Gastrocnemius medialis (tissue), 4 donors: ENCODE results near the gene CACNA1B. TPM values are rescaled to one million over a fixed set of nuclear protein-coding genes. Genes with fewer than 3 reads are reported as not detected.

Experiments
- ATAC-seq, 2 donors: fragments of 150-250 bp; one replicate each; pipeline ENCODE4 v1.9.1; 2016
- DNase-seq, 2 donors: peaks; one replicate each; pipeline ENCODE4 v3.0.0-alpha.2; 2019
- H3K27ac ChIP-seq, 4 donors: fragments of 200-600 bp; sonication (generic); 1 replicate in 1 of 4; 2 replicates in 3 of 4; pipeline ENCODE4 v1.5.1; 2016 to 2018; ENCODE audit warnings: mild to moderate bottlenecking in 2 of 4, moderate library complexity in 1 of 4
- H3K27me3 ChIP-seq, 3 donors: fragments of 200-600 bp; sonication (generic) in 2 of 3; 1 replicate in 1 of 3; 2 replicates in 2 of 3; pipeline versions ENCODE4 v1.5.1 to v1.6.0; 2016 to 2019; ENCODE audit warnings: mild to moderate bottlenecking in 1 of 3, moderate library complexity in 1 of 3
- H3K36me3 ChIP-seq, 2 donors: fragments of 200-600 bp; sonication (generic) in 1 of 2; one replicate each; pipeline ENCODE4 v1.5.1; 2017 to 2018
- H3K4me1 ChIP-seq, 2 donors: fragments of 200-600 bp; sonication (generic) in 1 of 2; one replicate each; pipeline ENCODE4 v1.5.1; 2016 to 2017; ENCODE audit warnings: mild to moderate bottlenecking in 2 of 2
- H3K4me3 ChIP-seq, 4 donors: fragments of 200-600 bp; sonication (generic) in 3 of 4; 1 replicate in 1 of 4; 2 replicates in 3 of 4; pipeline ENCODE4 v1.5.1; 2016 to 2019; ENCODE audit warnings: mild to moderate bottlenecking in 2 of 4
- H3K9me3 ChIP-seq, 3 donors: fragments of 200-600 bp; sonication (generic) in 2 of 3; 1 replicate in 1 of 3; 2 replicates in 2 of 3; pipeline ENCODE4 v1.5.1; 2016 to 2019
- POLR2A ChIP-seq, 2 donors: fragments of 450-650 bp; IDR thresholded peaks; one replicate each; pipeline ENCODE4 v1.6.1; 2017; ENCODE audit warnings: antibody characterized with exemption in 2 of 2, mild to moderate bottlenecking in 2 of 2, moderate library complexity in 2 of 2
- in situ Hi-C, 4 donors: fragments of 200-750 bp; cut with MboI; loops; one replicate each; pipeline versions ENCODE4 v1.15.0 to v1.8.0; 2017; ENCODE audit warnings: low sequenced_read_pairs in 4 of 4
- intact Hi-C: fragments of 100-400 bp; cut with DNase I; formaldehyde crosslinking; loops from one replicate; pipeline ENCODE4 v1.15.1; 2023; ENCODE audit warnings: low total_unique reads
- total RNA-seq, 4 donors: library from RNA; depleted of rRNA; stranded (reverse); fragments of >200 nt; gene quantifications; one replicate each; pipeline versions ENCODE4 v1.1.0 to v1.2.3, GENCODE V29; 2016
- TF ChIP-seq, protein P1 (sequence below), 5 experiments: fragments of 450-650 bp in 3 of 5; fragments of 200-600 bp in 2 of 5; sonication (generic) in 2 of 5; IDR thresholded peaks in 4 of 5; conservative IDR thresholded peaks in 1 of 5; 1 replicate in 4 of 5; 2 replicates in 1 of 5; pipeline ENCODE4 v1.5.1; 2016 to 2019; ENCODE audit warnings: antibody characterized with exemption in 5 of 5, mild to moderate bottlenecking in 3 of 5, moderate library complexity in 3 of 5

Gene CACNA1B
- total RNA-seq, 4 donors from 2014 or later, result 0.07 TPM; not detected in 3

DNA sequence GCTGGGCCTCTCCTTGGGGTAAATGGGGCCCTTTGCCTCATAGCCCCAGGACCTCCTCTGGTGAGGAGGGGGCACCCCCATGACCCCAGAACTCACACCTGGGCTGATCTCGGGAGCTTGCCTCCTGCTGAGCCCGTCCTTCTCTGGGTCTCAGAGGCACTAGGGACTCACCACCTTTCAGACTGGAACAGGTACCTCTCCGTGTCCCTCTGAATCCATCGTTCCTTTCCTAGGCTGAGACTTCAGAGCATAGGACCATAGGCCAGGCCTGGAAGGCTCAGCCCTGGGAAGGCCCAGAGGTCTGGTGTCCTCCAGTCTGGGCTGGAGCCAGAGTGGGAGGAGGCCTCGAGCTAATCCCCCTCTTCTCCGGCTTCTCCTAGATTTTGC, 97.9 kb downstream of the CACNA1B start:
- Histone ChIP-seq H3K9me3 (no peaks in the 10 kb centered on the region), H3K27me3 (no peaks in the 10 kb centered on the region), H3K36me3 (no peaks in the 10 kb centered on the region), H3K27ac (no peak overlapping the region), H3K4me1 (no peaks in the 10 kb centered on the region), H3K4me3 (no peak overlapping the region)
- TF ChIP-seq, protein P1, sequence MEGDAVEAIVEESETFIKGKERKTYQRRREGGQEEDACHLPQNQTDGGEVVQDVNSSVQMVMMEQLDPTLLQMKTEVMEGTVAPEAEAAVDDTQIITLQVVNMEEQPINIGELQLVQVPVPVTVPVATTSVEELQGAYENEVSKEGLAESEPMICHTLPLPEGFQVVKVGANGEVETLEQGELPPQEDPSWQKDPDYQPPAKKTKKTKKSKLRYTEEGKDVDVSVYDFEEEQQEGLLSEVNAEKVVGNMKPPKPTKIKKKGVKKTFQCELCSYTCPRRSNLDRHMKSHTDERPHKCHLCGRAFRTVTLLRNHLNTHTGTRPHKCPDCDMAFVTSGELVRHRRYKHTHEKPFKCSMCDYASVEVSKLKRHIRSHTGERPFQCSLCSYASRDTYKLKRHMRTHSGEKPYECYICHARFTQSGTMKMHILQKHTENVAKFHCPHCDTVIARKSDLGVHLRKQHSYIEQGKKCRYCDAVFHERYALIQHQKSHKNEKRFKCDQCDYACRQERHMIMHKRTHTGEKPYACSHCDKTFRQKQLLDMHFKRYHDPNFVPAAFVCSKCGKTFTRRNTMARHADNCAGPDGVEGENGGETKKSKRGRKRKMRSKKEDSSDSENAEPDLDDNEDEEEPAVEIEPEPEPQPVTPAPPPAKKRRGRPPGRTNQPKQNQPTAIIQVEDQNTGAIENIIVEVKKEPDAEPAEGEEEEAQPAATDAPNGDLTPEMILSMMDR (IDR thresholded peaks at IDR 0.05 in 4 of 5, conservative IDR thresholded peaks at IDR 0.05 in 1 of 5), result no peak
- TF ChIP-seq POLR2A (IDR thresholded peaks at IDR 0.05), result no peak
- in situ Hi-C loops (no loop called here), intact Hi-C loops (no loop called here)
- ATAC-seq (no peak), DNase-seq (no peak)

DNA sequence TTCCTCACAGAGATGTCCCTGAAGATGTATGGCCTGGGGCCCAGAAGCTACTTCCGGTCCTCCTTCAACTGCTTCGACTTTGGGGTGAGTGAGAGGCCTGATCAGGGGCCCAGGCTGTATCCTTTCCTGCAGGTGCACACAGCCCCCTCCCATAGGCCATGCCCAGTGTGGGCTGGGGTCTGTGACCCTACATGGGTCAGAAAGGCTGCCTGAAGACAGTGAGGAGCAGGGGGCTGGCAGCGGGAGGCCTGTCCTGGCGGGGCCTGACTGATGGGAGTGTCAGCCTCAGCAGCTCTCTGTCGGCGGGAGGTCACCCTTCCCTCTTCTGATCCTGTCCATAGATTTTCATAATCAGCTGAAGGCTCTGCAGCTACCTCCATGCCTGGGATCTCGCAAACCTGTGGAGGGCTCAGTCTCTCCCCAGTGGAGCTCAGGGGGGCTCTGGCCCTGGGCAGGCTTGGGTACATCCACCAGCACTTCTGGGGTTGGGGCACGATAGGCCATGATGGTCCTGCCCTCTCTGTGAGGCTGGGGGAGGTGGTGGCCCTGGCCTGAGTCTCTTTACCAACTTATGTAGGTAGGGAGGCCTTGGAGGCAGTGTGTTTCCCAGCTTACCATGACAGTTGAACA, 98.5 kb downstream of the CACNA1B start:
- Histone ChIP-seq H3K36me3 (no peaks in the 10 kb centered on the region), H3K4me3 (no peak overlapping the region), H3K4me1 (no peaks in the 10 kb centered on the region), H3K27me3 (no peaks in the 10 kb centered on the region), H3K27ac (no peak overlapping the region), H3K9me3 (no peaks in the 10 kb centered on the region)
- ATAC-seq, result no peak
- TF ChIP-seq, protein P1 (IDR thresholded peaks at IDR 0.05 in 4 of 5, conservative IDR thresholded peaks at IDR 0.05 in 1 of 5), result no peak
- no peak for TF ChIP-seq POLR2A (IDR thresholded peaks at IDR 0.05)
- in situ Hi-C loops, result no loop called here
- DNase-seq, result no peak
- intact Hi-C loops, result no loop called here

DNA sequence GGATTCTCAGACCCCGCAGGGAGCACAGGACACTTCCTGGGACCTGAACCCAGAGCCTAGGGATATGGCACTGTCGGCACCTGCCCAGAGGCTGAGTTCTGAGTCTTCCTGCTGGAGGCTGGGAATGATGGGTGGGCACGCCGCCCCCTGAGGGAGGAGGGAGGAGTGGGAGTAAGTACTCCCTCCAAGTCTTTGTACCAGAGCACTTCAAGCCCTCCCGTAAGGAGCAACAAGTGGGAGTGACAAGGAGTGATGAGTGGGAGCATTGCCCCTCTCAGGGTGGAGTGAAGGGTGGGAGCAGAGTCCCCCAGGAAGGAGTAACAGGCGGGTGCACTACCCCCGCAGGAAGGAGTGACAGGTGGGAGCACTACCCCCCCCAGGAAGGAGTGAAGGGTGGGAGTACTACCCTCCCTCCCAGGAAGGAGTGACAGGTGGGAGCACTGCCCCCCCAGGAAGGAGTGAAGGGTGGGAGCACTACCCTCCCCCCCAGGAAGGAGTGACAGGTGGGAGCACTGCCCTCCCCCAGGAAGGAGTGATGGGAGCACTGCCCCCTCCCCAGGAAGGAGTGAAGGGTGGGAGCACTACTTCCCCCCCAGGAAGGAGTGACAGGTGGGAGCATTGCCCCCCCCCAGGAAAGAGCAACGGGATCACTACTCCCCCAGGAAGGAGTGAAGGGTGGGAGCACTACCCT, 100.1 kb downstream of the CACNA1B start:
- in situ Hi-C loops, result no loop called here
- TF ChIP-seq POLR2A (IDR thresholded peaks at IDR 0.05), result no peak
- TF ChIP-seq, protein P1 (IDR thresholded peaks at IDR 0.05 in 4 of 5, conservative IDR thresholded peaks at IDR 0.05 in 1 of 5), result no peak
- Histone ChIP-seq H3K36me3 (no peaks in the 10 kb centered on the region), H3K27ac (no peak overlapping the region), H3K9me3 (no peaks in the 10 kb centered on the region), H3K4me3 (no peak overlapping the region), H3K4me1 (no peaks in the 10 kb centered on the region), H3K27me3 (no peaks in the 10 kb centered on the region)
- ATAC-seq (no peak), DNase-seq (no peak)
- intact Hi-C loops, result no loop called here

DNA sequence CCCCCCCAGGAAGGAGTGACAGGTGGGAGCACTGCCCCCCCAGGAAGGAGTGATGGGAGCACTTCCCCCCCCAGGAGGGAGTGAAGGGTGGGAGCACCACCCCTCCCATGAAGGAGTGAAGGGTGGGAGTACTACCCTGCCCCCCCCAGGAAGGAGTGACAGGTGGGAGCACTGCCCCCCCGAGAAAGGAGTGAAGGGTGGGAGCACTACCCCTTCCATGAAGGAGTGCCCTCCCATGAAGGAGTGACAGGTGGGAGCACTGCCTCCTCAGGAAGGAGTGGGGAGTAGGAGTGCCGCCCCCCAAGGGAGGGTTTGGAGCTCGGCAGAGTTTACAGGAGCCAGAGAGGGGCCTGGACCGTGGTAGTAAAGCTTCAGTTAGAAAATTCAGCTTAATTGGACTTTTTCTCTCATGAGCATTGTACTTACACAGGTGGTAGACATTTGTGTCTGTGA, 100.7 kb downstream of the CACNA1B start:
- TF ChIP-seq, protein P1 (IDR thresholded peaks at IDR 0.05 in 4 of 5, conservative IDR thresholded peaks at IDR 0.05 in 1 of 5), result no peak
- TF ChIP-seq POLR2A (IDR thresholded peaks at IDR 0.05), result no peak
- in situ Hi-C loops (no loop called here), intact Hi-C loops (no loop called here)
- no peaks in the 10 kb centered on the region for H3K9me3 ChIP-seq
- H3K27ac ChIP-seq, result no peak overlapping the region
- H3K36me3 ChIP-seq, result no peaks in the 10 kb centered on the region
- H3K27me3 ChIP-seq, result no peaks in the 10 kb centered on the region
- no peaks in the 10 kb centered on the region for H3K4me1 ChIP-seq
- H3K4me3 ChIP-seq, result no peak overlapping the region
- ATAC-seq (no peak), DNase-seq (no peak)
